Right hindlimb (tissue), 1 donor: Measurements from ENCODE around the gene ARHGEF26.

Experiments
- DNase-seq: peaks from one replicate; pipeline ENCODE4 v3.0.0-alpha.2; 2018

The ARHGEF26 gene

DNA sequence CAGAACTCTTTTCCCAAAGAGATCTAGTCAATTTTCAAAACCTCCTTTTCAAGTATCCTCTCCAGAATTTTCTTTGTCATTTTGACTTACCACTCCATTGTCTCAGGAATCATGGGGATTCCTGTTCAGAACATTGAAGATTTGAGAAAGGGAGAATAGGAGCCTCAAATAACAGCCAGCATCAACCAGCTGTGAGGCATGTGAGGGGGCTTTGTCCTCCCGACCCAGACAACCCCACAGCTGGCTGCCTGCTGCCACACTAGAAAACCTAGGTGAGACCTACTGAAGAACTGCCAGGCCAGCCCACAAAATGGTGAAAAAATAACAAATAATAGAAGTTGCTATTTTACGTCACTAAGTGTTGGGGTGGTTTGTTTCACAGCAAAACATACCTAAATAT, 5.9 kb upstream of the ARHGEF26 start:
- no peak for DNase-seq

- no peak for DNase-seq
These were observed 1.2 kb upstream of the ARHGEF26 start for GRCh38 chr3:154119951-154120350.

DNA sequence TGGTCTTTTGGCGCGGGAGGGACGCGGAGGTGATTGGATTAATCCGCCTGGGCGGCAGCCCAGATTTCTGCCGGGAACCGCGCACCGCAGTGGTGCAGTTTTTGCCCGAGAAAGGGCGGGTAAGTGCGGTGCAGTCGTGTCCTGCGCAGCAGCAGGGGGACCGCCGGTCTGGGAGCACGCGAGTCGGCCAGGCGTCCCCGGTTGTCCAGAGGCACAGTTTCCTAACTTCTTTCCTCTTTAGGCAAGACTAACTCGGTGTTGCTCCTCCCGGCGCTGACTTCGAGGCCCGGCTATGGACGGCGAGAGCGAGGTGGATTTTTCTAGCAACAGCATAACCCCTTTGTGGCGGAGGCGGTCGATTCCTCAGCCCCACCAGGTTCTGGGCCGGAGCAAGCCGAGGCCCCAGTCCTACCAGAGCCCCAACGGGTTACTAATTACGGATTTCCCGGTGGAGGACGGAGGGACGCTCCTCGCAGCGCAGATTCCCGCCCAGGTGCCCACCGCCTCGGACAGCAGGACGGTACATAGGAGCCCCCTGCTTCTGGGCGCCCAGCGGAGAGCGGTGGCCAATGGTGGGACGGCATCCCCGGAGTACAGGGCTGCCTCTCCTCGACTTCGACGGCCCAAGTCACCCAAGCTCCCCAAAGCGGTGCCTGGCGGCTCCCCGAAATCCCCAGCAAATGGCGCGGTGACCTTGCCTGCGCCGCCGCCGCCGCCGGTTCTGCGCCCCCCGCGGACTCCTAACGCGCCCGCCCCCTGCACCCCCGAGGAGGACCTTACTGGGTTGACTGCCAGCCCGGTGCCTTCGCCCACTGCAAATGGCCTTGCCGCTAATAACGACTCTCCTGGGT, 736 bp downstream of the ARHGEF26 start:
- DNase-seq = peak; percentile 44

DNA sequence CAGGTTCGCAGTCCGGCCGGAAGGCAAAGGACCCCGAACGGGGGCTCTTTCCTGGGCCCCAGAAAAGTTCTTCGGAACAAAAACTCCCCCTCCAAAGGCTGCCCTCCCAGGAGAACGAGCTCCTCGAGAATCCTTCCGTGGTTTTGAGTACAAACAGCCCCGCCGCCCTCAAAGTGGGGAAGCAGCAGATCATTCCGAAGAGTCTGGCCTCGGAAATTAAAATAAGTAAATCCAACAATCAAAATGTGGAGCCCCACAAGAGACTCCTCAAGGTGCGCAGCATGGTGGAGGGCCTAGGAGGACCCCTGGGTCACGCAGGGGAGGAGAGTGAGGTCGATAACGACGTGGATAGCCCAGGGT, 1.3 kb downstream of the ARHGEF26 start:
- peak; percentile 16 for DNase-seq

- DNase-seq = peak; percentile 42
These were observed 1.8 kb downstream of the ARHGEF26 start for GRCh38 chr3:154122912-154123559.

DNA sequence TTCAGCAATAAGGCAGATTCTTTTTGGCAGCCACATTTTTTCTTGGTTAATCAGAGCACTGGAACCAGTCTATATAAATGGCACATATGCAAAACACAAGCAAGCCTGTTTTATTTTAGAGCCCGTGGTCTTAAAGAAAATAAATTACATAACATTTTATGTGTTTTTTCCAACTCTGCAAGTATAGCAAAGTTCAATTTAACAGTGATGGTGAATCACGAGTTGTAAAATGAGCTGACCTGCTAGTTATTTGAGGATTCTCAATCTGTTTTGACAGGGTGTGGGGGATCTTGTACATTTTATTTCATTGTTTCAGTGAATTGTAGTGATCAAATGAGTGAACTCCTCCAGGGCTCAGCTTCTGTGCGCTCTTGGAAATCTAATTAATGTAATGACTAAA, 2.7 kb downstream of the ARHGEF26 start:
- DNase-seq = no peak

DNA sequence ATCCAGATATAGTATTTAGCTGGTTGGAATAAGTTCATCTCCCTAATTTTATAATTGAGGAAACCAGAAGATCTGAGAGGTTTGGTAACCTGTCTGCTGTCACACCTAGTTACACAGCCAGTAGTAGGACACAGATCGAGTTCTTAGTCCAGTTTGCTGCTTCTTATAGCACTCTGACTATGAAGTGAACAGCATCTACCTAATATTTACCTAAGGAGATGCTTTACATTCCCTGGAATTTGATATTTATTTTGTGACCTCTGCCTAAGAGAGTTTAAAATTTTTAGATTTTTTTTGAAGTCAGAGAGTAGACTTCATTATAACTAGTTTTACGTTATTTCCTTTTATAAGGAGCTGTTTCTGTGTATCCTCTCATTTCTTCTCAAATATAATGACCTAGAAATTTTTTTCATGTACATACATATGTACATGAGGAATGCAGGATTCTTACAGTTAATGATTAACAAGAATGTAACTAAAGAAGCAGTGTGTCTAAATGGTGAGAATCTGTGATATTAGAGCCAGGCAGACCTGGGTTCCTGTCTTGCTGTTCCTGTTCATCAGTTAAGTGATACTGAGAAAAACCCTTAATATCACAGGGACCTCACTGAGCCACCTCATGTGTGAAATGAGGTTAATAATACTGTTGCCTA, 4.3 kb downstream of the ARHGEF26 start:
- no peak for DNase-seq

- no peak for DNase-seq
These were observed 5.5 kb downstream of the ARHGEF26 start for GRCh38 chr3:154126651-154127050.

GRCh38 chr3:154129625-154130024, 8.4 kb downstream of the ARHGEF26 start:
- no peak for DNase-seq

DNA sequence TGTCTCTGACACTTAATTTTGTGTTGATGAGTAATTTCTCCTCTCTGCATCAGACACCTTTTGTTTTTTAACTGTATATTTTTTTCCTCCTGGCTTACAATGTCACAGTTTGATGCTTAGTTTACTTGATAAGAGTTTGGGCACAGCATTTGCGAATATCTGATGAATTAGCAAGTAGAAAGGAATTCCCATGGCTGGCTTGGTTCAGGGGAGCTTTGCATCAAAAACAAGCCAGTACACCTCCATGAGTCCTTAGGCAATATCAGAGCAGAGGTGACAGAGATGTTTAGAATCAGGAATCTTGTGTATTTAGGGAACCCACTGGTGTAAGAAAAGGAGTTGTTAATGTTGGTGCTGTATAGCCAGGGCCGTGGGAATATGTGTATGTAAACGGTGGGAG, 9.3 kb downstream of the ARHGEF26 start:
- DNase-seq = no peak

DNA sequence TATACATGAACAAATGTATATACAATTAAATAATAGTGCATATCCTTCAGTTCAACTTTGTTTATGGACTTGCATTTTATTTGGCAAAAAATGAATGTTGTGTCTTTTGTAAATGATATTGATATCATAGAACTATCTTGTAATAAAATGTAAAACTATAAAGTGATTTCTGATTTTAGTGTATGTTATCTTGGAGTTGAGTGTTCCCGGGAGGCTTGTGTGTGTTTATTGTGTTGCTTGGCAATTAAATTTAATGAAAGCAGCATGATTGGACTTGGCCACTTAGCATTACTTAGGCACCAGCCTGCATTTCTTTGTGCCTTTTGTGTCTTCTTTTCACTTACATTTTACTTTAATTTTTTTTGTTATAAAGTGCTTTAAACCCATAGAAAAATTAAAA, 10.6 kb downstream of the ARHGEF26 start:
- no peak for DNase-seq

- no peak for DNase-seq
These were observed 11.7 kb downstream of the ARHGEF26 start for GRCh38 chr3:154132777-154133375.

DNA sequence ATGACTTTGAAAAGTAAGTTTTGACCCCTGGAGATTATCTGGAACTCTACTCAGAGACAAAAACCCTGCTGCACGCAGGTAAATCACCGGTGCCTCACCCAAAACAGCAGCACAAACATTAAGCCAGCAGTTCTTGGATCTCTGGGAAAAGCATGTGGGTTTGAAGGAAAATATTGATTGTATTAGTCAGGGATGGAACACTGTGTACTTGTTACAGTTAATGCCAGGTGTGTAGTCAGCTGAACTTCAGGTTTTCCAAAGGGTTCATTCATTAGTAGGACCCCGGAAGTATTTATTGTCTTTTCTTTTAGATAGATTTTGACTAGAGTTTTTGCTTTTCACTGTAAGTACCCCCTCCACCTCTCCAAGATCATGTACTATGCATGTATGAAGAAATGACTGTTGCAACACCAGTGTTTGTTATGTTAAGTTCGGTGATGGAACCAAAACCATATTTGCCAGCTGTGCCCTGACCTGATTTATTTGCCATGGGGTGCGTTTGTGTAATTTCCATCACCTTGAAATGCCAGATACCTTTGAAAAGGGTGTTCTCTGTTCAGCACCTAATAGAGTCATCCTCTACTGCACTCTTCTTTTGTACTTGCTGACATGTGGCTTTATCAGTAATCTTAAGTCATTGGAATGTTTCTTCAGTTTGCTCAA, 14.5 kb downstream of the ARHGEF26 start:
- no peak for DNase-seq

DNA sequence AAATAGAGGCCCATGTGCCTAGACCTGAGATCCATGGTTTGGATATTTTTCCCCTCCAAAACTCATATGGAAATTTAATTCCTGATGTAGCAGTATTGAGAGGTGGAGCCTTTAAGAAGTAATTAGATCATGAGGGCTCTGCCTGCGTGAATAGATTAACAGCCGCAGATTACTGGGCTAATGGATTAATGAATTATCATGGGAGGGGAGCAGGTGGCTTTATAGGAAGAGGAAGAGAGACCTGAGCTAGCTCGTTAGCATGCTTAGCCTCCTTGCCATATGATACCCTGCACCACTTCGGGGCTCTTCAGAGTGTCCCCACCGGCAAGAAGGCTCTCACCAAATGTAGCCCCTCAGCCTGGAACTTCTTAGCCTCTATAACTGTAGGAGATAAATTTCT, 15.8 kb downstream of the ARHGEF26 start:
- DNase-seq = no peak

GRCh38 chr3:154139996-154140436, 18.8 kb downstream of the ARHGEF26 start:
- DNase-seq = no peak

GRCh38 chr3:154142608-154143007, 21.4 kb downstream of the ARHGEF26 start:
- no peak for DNase-seq

GRCh38 chr3:154143873-154144272, 22.7 kb downstream of the ARHGEF26 start:
- no peak for DNase-seq

GRCh38 chr3:154144825-154145465, 23.8 kb downstream of the ARHGEF26 start:
- DNase-seq = no peak

GRCh38 chr3:154148541-154148940, 27.4 kb downstream of the ARHGEF26 start:
- DNase-seq = no peak

DNA sequence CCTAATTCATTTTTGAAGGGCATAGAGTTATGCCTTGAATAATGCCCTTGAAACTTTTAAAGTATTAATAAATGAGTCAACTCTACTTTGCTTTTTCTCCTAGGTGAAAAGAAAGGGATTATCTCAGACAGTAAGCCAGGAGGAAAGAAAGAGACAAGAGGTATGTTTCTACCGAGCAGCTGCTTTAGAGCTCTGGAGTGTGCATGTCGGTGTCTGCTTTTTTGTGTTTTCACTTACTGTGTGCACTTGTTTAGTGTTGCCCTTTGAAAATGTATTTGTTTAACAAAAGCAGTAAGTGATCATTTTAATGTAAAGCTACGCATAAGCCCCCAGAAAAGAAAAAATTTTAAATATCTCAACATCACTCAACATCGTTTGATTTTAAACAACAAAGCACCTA, 28.1 kb downstream of the ARHGEF26 start:
- DNase-seq = no peak

- no peak for DNase-seq
These were observed 30.8 kb downstream of the ARHGEF26 start for GRCh38 chr3:154151969-154152368.

- no peak for DNase-seq
These were observed 31.6 kb downstream of the ARHGEF26 start for GRCh38 chr3:154152741-154153140.
